RPMI8226 (cell line): ENCODE measurements around the gene NEU1.
"Not testable (repeated sequence)": the region's sequence is repeated elsewhere in the genome, so short reads cannot be mapped to it uniquely, and the experiment has no call there.

Experiments
- DNase-seq: peaks from one replicate; pipeline ENCODE4 v3.0.0-alpha.2; 2015

Gene NEU1

GRCh38 chr6:31871046-31871659, 8.5 kb upstream of the NEU1 start:
- DNase-seq, result no peak

DNA sequence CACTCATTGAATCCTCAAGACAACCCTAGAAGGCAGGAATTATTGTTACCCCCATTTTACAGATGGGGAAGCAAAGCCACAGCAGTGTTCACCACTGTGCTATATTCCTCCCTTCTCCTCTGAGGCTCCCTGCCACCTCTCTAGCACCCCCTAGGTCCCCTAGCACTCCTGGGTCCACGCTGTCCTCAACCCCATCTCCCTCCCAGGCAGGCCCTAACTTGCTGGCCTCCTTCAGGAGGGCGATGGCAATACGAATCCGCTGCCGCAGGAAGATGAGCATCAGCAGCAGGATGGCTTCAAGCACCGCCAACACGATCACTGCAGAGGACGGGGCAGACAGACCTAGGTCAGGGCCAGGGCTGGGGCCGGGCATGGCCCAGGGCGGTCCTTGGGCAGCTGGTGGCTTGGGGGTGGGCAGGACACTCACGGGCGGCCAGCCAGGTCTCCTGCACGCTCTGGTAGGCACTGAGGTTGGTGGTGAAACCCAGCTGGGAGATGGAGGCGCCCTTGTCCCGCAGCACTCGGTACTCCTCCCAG, 7.8 kb upstream of the NEU1 start:
- peak; percentile 22 for DNase-seq

DNA sequence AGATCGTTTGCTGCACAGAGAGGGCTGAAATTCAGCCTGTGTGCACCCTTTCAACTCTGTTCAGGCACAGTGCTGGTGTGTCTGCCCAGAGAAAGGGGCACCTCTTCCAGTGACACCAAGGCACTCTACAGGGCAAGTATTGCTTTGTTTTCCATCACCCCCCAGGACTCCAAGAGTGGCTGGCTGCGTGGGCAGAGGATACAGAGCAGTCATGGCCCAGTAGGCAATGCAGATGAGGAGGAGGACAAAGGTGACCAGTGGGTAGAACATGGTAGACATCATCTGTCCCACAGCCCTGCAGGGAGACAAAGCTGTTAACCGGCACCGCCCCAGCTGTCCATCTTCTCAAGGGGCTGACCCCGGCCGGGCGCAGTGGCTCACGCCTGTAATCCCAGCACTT, 6.7 kb upstream of the NEU1 start:
- no peak for DNase-seq

GRCh38 chr6:31868658-31868971, 6.0 kb upstream of the NEU1 start:
- not testable (repeated sequence) for DNase-seq

- no peak for DNase-seq
Measured at GRCh38 chr6:31865205-31866118, 2.8 kb upstream of the NEU1 start.

DNA sequence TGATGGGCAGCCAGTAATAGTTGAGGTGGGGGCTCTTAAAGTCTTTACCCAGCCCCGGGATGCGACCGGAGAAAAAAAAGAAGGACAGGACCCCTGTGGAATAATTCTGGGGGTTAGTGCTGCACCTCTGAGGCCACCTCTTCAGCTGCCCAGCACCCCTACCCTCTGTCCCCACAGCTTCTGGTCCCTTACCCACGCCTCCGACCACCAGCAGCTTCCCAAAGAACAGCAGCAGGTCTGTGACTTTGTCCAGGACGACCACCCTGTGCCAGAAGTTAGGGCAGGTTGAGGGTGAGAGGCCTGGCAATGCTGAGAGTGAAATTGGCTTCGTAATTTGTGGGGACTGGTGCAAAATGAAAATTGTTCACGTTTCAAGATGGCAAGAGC, 2.2 kb upstream of the NEU1 start:
- DNase-seq, result no peak

- DNase-seq, result not testable (repeated sequence)
Measured at GRCh38 chr6:31864123-31864562, 1.5 kb upstream of the NEU1 start.

DNA sequence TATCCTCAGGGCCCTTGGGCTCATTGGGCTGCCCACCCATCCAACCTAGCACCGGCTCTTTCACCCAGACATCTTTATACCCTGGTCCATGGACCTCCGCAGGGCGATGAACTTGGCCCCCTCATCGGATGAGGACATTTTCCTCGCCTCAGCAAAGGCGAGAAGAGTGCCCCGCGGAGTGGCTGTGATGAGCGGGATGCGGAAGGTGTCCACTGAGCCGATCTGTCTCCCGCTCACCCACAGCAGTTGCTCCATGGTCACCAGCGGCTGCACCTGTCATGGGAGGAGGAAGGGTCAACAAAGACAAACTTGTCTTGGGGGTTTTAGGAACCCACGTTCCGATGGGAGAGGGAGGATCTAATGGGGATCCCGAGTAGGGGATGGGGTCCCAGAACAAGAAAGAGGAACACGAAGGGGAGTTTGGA, 690 bp downstream of the NEU1 start:
- no peak for DNase-seq

- no peak for DNase-seq
Measured at GRCh38 chr6:31861150-31861549, 1.5 kb downstream of the NEU1 start.

DNA sequence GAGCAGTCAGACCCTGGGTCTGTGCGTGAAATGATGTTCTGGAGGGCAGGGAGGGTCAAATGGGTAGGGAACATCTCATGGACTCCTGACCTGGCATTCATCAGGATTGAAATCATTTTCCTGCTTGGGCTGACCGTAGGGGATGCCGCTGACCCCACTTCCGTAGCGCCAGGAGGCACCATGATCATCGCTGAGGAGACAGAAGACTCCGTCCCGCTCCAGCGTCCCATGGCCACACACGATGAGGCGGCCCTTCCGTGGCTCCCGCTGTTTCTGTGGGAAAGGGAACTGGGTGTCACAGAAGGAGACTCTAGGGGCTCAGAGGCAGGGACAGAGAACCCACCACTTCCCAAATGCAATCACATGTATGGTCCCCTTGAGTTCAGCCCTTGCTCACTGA, 2.3 kb downstream of the NEU1 start:
- DNase-seq, result no peak

- no peak for DNase-seq
Measured at GRCh38 chr6:31859923-31860322, 2.7 kb downstream of the NEU1 start.

DNA sequence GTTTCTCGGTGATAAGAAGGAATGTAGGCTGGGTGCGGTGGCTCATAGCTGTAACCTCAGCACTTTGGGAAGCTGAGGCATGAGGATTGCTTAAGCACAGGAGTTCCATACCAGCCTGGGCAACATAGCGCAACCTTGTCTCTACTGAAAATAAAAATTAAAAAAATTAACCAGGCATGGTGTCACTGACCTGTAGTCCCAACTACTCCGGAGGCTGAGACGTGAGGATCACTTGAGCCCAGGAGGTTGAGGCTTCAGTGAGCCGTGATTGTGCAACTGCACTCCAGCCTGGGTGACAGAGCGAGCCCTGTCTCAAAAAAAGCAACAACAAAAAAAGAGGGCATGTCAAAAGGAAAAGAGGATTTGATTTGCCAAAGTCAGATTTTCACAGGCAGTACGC, 3.9 kb downstream of the NEU1 start:
- no peak for DNase-seq

GRCh38 chr6:31857774-31858173, 4.8 kb downstream of the NEU1 start:
- not testable (repeated sequence) for DNase-seq

DNA sequence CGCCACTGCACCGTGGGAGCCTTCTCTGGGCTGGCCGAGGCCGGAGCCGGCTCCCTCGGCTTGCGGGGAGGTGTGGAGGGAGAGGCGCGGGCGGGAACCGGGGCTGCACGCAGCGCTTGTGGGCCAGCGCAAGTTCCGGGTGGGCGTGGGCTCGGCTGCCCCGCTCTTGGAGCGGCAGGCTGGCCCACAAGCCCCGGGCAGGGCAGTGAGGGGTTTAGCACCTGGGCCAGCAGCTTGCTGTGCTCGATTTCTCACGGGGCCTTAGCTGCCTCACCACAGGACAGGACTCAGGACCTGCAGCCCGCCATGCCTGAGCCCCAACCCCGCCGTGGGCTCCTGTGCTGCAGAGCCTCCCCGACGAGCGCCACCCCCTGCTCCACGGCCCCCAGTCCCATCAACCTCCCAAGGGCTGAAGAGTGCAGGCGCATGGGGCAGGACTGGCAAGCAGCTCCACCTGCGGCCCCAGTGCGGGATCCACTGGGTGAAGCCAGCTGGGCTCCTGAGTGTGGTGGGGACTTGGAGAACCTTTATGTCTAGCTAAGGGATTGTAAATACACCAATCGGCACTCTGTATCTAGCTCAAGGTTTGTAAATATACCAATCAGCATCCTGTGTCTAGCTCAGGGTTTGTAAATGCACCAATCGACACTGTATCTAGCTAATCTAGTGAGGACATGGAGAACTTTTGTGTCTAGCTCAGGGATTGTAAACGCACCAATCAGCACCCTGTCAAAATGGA, 10.5 kb downstream of the NEU1 start:
- DNase-seq, result not testable (repeated sequence)

- no peak for DNase-seq
Measured at GRCh38 chr6:31851485-31851832, 11.2 kb downstream of the NEU1 start.

GRCh38 chr6:31850765-31851484, 11.7 kb downstream of the NEU1 start:
- DNase-seq, result no peak

GRCh38 chr6:31847276-31847978, 15.2 kb downstream of the NEU1 start:
- DNase-seq, result no peak

DNA sequence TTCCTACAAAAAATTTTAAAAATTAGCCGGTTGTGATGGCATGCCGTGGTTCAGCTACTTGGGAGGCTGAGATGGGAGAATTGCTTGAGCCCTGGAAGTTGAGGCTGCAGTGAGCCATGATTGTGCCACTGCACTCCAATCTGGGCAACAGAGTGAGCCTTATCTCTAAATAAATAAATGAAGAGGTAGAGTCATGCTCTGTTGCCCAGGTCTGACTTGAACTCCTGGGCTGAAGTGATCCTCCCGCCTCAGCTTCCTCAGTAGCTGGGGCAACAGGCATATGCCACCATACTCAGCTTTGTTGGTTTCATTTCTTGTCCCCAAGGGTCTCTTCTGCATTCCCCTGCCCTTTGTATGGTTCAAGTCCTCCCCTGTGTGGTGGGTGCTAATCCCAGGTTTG, 18.1 kb downstream of the NEU1 start:
- no peak for DNase-seq

GRCh38 chr6:31842053-31842452, 20.6 kb downstream of the NEU1 start:
- DNase-seq, result peak; percentile 70

DNA sequence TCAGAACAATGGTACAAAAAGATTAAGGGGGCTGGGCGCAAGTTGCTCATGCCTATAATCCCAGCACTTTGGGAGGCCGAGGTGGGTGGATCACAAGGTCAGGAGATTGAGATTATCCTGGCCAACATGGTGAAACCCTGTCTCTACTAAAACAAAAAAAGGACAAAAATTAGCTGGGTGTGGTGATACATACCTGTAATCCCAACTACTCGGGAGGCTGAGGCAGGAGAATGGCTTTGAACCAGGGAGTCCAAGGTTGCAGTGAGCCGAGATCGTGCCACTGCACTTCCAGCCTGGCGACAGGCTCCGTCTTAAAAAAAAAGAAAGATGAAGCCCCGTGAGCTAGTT, 22.9 kb downstream of the NEU1 start:
- DNase-seq, result not testable (repeated sequence)

DNA sequence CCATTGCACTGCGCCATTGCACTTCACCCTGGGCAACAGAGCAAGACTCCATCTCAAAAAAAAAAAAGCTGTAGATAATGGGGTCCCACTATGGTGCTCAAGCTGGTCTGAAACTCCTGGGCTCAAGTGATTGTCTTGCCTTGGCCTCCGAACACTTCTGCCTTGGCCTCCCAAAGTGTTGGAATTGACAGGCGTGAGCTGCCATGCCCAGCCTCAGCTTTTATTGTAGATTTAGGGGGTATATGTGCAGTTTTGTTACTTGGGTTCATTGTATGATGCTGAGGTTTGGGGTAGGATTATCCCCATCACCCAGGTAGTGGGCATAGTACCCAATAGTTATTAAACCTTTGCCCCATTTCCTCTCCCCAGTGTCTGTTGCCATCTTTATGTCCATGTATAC, 23.7 kb downstream of the NEU1 start:
- DNase-seq, result no peak

- DNase-seq, result not testable (repeated sequence)
Measured at GRCh38 chr6:31838114-31838553, 24.5 kb downstream of the NEU1 start.
